ENCODE measurements around the gene SIRT3. TPM values are rescaled to one million over a fixed set of nuclear protein-coding genes. Genes with fewer than 3 reads are reported as not detected.

The SIRT3 gene
- total RNA-seq, 1 donor, result 10.4 TPM

GRCh38 chr11:279040-279965 is 43.2 kb upstream of the SIRT3 start:
- TF ChIP-seq CTCF (IDR thresholded peaks at IDR 0.05; ENCODE audit: insufficient read depth, low read depth, low read length), result no peak
- H3K4me3 ChIP-seq (ENCODE audit: low read depth, low read length), result no peak overlapping the region
- DNase-seq (ENCODE audit: low read depth), result no peak

GRCh38 chr11:278001-278951 is 42.1 kb upstream of the SIRT3 start, which contains the start of gene NLRP6:
NLRP6 (plus strand) TSS chr11:278407; CDS start chr11:278570, 163 bp downstream.
- no peak for TF ChIP-seq CTCF (IDR thresholded peaks at IDR 0.05; ENCODE audit: insufficient read depth, low read depth, low read length)
- DNase-seq (ENCODE audit: low read depth), result no peak

DNA sequence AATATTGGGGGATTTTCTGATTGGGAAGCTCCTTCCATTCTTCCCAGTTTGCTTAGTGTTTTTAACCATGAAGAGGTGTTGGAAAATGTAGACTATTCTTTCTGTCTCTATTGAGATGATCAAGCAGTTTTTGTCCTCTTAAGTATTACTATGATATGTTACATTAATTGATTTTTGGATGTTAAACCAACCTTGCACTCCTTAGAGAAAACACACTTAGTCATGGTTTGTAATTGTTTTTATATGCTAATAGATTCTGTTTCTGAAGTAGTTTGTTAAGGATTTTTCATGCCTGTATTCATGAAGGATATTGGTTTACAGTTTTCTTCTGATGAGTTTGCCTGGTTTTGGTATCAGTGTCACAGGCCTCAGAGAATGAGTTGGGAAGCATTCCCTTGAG is 40.1 kb upstream of the SIRT3 start:
- no peak for DNase-seq (ENCODE audit: low read depth)
- TF ChIP-seq CTCF (IDR thresholded peaks at IDR 0.05; ENCODE audit: insufficient read depth, low read depth, low read length), result no peak
- H3K4me3 ChIP-seq (ENCODE audit: low read depth, low read length), result no peak overlapping the region

More at GRCh38 chr11:278001-278951, 42.1 kb upstream of the SIRT3 start, which contains the start of gene NLRP6:
- no peak within 1 kb of the TSS for H3K4me3 ChIP-seq (ENCODE audit: low read depth, low read length)

DNA sequence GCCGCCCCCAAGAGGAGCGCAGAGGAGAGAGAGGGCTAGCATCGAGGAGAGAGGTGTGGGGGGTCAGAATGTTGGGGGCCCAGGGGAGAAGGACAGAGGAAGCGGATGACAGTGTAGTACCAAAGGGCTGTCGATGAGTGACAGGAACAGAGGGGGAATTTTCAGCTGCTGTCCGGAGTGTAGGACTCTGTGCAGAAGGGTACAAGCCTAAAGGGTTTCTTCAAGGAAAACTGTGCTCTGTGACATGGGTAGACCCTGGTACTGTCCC is 36.7 kb upstream of the SIRT3 start:
- H3K4me3 ChIP-seq (ENCODE audit: low read depth, low read length), result no peak overlapping the region
- TF ChIP-seq CTCF (IDR thresholded peaks at IDR 0.05; ENCODE audit: insufficient read depth, low read depth, low read length), result no peak
- no peak for DNase-seq (ENCODE audit: low read depth)

GRCh38 chr11:272195-272930 is 36.2 kb upstream of the SIRT3 start:
- no peak for TF ChIP-seq CTCF (IDR thresholded peaks at IDR 0.05; ENCODE audit: insufficient read depth, low read depth, low read length)
- no peak for DNase-seq (ENCODE audit: low read depth)
- no peak overlapping the region for H3K4me3 ChIP-seq (ENCODE audit: low read depth, low read length)

- no peak for TF ChIP-seq CTCF (IDR thresholded peaks at IDR 0.05; ENCODE audit: insufficient read depth, low read depth, low read length)
- DNase-seq (ENCODE audit: low read depth), result no peak
- no peak overlapping the region for H3K4me3 ChIP-seq (ENCODE audit: low read depth, low read length)
Measured at GRCh38 chr11:271319-271715, 35.2 kb upstream of the SIRT3 start.
